ENCODE data around the gene RTN4.
"Not testable (repeated sequence)": the region's sequence is repeated elsewhere in the genome, so short reads cannot be mapped to it uniquely, and the experiment has no call there.

Gene RTN4

DNA sequence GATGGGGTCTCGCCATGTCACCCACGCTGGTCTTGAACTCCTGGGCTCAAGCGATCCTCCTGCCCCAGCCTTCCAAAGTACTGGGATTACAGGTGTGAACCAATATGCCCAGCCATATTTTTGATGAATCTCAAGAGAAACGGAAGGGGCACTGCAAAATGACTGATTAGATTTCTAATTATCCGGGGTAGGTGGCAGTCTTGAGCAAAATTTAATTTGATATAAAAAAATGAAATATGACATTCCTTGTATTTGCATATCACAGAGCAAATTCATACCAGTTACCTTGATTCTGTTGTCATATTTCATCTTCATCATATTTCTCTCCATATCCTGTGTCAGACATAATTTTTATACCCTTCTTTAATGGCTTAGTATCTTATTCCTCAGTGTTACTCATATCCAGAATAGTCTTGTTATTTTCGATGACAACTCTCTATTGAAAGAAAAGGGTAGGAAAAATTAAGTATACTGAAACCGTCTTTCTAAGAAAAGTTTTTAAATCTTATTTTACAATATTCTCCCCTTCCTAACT, 30.0 kb upstream of the RTN4 start:
- DNase-seq = no peak
- TF ChIP-seq, protein P1, sequence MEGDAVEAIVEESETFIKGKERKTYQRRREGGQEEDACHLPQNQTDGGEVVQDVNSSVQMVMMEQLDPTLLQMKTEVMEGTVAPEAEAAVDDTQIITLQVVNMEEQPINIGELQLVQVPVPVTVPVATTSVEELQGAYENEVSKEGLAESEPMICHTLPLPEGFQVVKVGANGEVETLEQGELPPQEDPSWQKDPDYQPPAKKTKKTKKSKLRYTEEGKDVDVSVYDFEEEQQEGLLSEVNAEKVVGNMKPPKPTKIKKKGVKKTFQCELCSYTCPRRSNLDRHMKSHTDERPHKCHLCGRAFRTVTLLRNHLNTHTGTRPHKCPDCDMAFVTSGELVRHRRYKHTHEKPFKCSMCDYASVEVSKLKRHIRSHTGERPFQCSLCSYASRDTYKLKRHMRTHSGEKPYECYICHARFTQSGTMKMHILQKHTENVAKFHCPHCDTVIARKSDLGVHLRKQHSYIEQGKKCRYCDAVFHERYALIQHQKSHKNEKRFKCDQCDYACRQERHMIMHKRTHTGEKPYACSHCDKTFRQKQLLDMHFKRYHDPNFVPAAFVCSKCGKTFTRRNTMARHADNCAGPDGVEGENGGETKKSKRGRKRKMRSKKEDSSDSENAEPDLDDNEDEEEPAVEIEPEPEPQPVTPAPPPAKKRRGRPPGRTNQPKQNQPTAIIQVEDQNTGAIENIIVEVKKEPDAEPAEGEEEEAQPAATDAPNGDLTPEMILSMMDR (IDR thresholded peaks at IDR 0.05) = no peak

DNA sequence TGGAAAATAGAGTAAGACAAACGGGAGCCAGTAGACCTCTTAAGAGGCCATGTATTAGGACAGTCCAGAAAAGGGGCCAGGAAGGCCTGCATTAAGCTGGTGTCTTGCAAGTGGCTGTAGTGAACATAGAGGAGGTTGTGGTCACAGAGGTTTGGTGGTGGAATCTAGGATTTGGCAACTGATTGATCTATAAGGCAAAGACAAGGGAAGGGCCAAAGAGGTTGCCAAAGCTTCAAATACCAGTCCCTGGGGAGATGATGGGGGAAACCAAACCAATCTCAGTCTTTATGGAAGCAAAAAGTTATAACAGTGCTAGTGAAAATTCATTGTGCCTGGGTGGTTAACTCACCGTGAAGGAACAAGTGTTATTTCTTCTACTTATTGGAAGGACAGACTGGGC, 28.7 kb upstream of the RTN4 start:
- TF ChIP-seq, protein P1 (IDR thresholded peaks at IDR 0.05) = no peak
- intact Hi-C loops (cut with DNase I; ENCODE audit: low total_unique reads) = no loop called here
- Histone ChIP-seq H3K9me3 (no peaks in the 10 kb centered on the region), H3K4me1 (peaks cover 0 to under 1% (median under 1%) of the 10 kb centered on the region in 4 donors), H3K27ac (no peak overlapping the region), H3K4me3 (no peak overlapping the region), H3K27me3 (no peaks in the 10 kb centered on the region), H3K36me3 (no peaks in the 10 kb centered on the region)
- no peak for DNase-seq

More for the DNA sequence above, 30.0 kb upstream of the RTN4 start:
- Histone ChIP-seq H3K4me3 (no peak overlapping the region), H3K36me3 (no peaks in the 10 kb centered on the region), H3K27ac (no peak overlapping the region), H3K9me3 (no peaks in the 10 kb centered on the region), H3K4me1 (no peaks in the 10 kb centered on the region), H3K27me3 (no peaks in the 10 kb centered on the region)
- intact Hi-C loops (cut with DNase I; ENCODE audit: low total_unique reads) = no loop called here

DNA sequence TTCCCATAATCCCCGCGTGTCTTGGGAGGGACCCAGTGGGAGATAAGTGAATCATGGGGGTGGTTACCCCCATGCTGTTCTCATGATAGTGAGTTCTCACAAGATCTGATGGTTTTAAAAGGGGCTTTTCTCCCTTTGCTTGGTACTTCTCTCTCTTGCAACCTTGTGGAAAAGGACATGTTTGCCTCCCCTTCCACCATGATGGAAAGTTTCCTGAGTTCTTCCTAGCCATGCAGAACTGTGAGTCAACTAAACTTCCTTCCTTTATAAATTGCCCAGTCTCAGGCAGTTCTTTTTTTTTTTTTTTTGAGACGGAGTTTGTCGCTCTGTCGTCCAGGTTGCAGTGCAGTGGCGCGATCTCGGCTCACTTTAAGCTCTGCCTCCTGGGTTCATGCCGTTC, 26.5 kb upstream of the RTN4 start:
- Histone ChIP-seq H3K4me3 (no peak overlapping the region), H3K9me3 (no peaks in the 10 kb centered on the region), H3K4me1 (peaks cover 0 to 14% (median 5%) of the 10 kb centered on the region in 4 donors), H3K36me3 (no peaks in the 10 kb centered on the region), H3K27me3 (no peaks in the 10 kb centered on the region), H3K27ac (no peak overlapping the region)
- DNase-seq = no peak
- intact Hi-C loops (cut with DNase I; ENCODE audit: low total_unique reads) = no loop called here
- TF ChIP-seq, protein P1 (IDR thresholded peaks at IDR 0.05) = no peak

DNA sequence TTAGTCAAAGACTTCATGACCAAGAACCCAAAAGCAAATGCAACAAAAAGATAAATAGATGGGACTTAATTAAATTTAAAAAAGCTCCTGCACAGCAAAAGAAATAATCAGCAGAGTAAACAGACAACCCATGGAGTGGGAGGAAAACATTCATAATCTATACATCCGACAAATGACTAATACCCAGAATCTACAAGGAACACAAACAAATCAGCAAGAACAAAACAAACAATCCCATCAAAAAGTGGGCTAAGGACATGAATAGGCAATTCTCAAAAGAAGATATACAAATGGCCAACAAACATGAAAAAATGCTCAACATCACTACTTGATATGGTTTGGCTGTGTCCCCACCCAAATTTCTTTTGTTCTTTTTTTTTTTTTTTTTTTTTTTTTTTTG, 25.8 kb upstream of the RTN4 start:
- peaks cover 0 to 14% (median 5%) of the 10 kb centered on the region in 4 donors for H3K4me1 ChIP-seq
- H3K36me3 ChIP-seq; H3K9me3 ChIP-seq; H3K27ac ChIP-seq; DNase-seq; intact Hi-C loops (cut with DNase I; ENCODE audit: low total_unique reads); H3K4me3 ChIP-seq; H3K27me3 ChIP-seq: not testable (repeated sequence)

DNA sequence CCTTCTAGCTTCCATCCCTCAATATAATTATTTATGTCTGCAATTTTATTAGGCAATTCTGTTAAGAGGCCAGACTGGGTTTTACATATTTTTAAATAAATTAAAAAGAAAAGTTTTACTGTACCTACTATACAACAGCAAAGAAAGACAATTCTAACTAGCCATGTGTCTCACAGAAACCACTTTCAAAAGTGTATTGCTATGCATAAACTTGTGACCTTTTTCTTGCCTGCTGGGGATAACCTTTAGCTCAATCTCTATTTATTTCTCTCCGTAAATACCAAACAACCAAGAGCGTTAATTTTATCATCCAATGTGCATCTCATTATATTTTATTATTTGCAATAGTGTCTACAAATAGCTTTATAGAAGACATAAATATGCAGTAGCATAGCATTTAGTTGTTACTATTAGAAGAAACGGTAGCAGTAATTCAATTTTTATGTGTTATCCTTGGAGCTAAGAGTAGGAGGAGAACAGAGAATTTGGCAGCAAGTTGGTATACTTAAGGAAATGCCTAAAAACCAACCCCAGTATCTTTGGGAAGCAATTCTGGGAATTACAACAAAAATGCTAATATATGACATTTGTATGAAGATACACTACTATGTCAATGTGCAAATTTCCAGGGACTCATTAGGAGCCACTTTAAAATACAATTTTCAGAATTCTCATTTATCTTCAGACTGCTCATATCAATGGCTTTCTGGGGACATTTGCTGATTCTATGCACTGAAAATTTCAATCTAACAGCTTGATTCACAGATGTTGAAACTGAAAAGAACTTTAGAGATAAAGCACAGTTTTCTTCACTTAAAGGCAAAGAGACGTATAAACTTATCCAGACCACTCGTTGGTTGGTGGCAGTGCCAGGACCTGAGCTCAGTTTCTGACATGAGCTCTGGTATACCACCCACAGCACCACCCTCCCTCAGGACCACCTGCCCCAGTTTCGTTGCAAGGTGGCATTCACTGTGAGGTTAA, 23.0 kb upstream of the RTN4 start:
- Histone ChIP-seq H3K27ac (no peak overlapping the region), H3K36me3 (no peaks in the 10 kb centered on the region), H3K4me3 (no peak overlapping the region), H3K9me3 (no peaks in the 10 kb centered on the region), H3K27me3 (no peaks in the 10 kb centered on the region), H3K4me1 (peaks cover 0 to 14% (median 5%) of the 10 kb centered on the region in 4 donors)
- DNase-seq = no peak
- TF ChIP-seq, protein P1 (IDR thresholded peaks at IDR 0.05) = no peak
- intact Hi-C loops (cut with DNase I; ENCODE audit: low total_unique reads) = no loop called here

DNA sequence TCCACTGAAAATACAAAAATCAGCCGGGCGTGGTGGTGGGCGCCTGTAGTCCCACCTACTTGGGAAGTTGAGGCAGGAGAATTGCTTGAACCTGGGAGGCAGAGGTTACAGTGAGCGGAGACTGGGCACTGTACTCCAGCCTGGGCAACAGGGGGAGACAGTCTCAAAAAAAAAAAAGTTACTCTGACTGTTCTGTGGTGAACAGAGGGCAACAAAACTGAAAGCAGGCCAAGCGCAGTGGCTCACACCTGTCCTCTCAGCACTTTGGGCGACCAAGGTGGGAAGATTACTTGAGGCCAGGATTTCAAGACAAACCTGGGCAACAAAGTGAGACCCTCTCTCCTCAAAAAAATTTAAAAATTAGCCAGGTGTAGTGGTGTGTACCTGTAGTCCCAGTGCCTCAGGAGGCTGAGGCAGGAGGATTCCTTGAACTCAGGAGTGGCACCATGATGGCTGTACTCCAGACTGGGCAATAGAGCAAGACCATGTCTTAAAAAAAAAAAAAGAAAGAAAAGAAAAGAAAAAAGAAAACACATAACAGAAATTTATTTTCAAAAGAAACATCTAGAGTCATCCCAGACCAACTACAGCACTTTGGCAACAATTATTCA, 13.6 kb upstream of the RTN4 start:
- no peak for DNase-seq
- TF ChIP-seq, protein P1 (IDR thresholded peaks at IDR 0.05) = no peak
- Histone ChIP-seq H3K4me3 (no peak overlapping the region), H3K9me3 (no peaks in the 10 kb centered on the region), H3K27ac (no peak overlapping the region), H3K4me1 (no peaks in the 10 kb centered on the region), H3K27me3 (no peaks in the 10 kb centered on the region), H3K36me3 (no peaks in the 10 kb centered on the region)
- intact Hi-C loops (cut with DNase I; ENCODE audit: low total_unique reads) = no loop called here

Data from tibial artery (tissue), 4 donors.